ENCODE measurements around the gene MT1B.

MT1B gene

GRCh38 chr16:56610017-56610608, 41.6 kb upstream of the MT1B start:
- Histone ChIP-seq H4K8ac (ENCODE audit: low read depth, low read length) (no peak overlapping the region), H3K4me3 (ENCODE audit: low read length) (no peak overlapping the region), H3K4me2 (ENCODE audit: low read length) (no peak overlapping the region), H3K18ac (ENCODE audit: low read length) (no peak overlapping the region), H3K56ac (ENCODE audit: low read length) (no peak overlapping the region), H3K4me1 (ENCODE audit: control insufficient read depth, low read depth, low read length) (peaks cover 9% of the 10 kb centered on the region), H2BK5ac (ENCODE audit: low read length) (no peak overlapping the region), H2BK120ac (ENCODE audit: low read depth, low read length) (no peak overlapping the region), H3K27me3 (ENCODE audit: insufficient read depth, low read length, poor library complexity) (peaks cover 6% of the 10 kb centered on the region), H3K27ac (ENCODE audit: low read depth, low read length) (no peak overlapping the region), H3K23ac (ENCODE audit: low read length) (no peak overlapping the region), H4K5ac (ENCODE audit: low read length) (no peak overlapping the region), H2AK5ac (ENCODE audit: low read length) (no peak overlapping the region), H2BK15ac (replicated peaks; ENCODE audit: low read depth) (no peak overlapping the region), H3K9ac (ENCODE audit: low read length) (no peak overlapping the region), H3K79me2 (ENCODE audit: control insufficient read depth, insufficient read depth, low read length) (no peaks in the 10 kb centered on the region), H3K4ac (ENCODE audit: low read depth, low read length) (no peak overlapping the region), H3K79me1 (ENCODE audit: low read length) (no peaks in the 10 kb centered on the region), H3K36me3 (ENCODE audit: control insufficient read depth, insufficient read depth, low read length) (no peaks in the 10 kb centered on the region)
- peak; percentile 32 for DNase-seq
- WGBS (ENCODE audit: extremely low coverage, insufficient coverage, low lambda C conversion rate) = no CpG with 5 or more reads among the region's 10 CpGs

GRCh38 chr16:56610609-56611111, 41.0 kb upstream of the MT1B start:
- no CpG with 5 or more reads among the region's 2 CpGs for WGBS (ENCODE audit: extremely low coverage, insufficient coverage, low lambda C conversion rate)
- Histone ChIP-seq H3K4ac (ENCODE audit: low read depth, low read length) (no peak overlapping the region), H3K56ac (ENCODE audit: low read length) (no peak overlapping the region), H3K36me3 (ENCODE audit: control insufficient read depth, insufficient read depth, low read length) (no peaks in the 10 kb centered on the region), H3K9ac (ENCODE audit: low read length) (no peak overlapping the region), H2BK15ac (replicated peaks; ENCODE audit: low read depth) (no peak overlapping the region), H4K8ac (ENCODE audit: low read depth, low read length) (no peak overlapping the region), H2AK5ac (ENCODE audit: low read length) (no peak overlapping the region), H3K27ac (ENCODE audit: low read depth, low read length) (no peak overlapping the region), H3K4me2 (ENCODE audit: low read length) (no peak overlapping the region), H3K4me3 (ENCODE audit: low read length) (no peak overlapping the region), H3K27me3 (ENCODE audit: insufficient read depth, low read length, poor library complexity) (peaks cover 6% of the 10 kb centered on the region), H3K23ac (ENCODE audit: low read length) (no peak overlapping the region), H4K5ac (ENCODE audit: low read length) (no peak overlapping the region), H2BK120ac (ENCODE audit: low read depth, low read length) (no peak overlapping the region), H2BK5ac (ENCODE audit: low read length) (no peak overlapping the region), H3K18ac (ENCODE audit: low read length) (no peak overlapping the region), H3K79me2 (ENCODE audit: control insufficient read depth, insufficient read depth, low read length) (no peaks in the 10 kb centered on the region), H3K4me1 (ENCODE audit: control insufficient read depth, low read depth, low read length) (peaks cover 9% of the 10 kb centered on the region), H3K79me1 (ENCODE audit: low read length) (no peaks in the 10 kb centered on the region)
- DNase-seq = no peak

GRCh38 chr16:56611281-56611833, 40.3 kb upstream of the MT1B start:
- Histone ChIP-seq H3K79me1 (ENCODE audit: low read length) (no peaks in the 10 kb centered on the region), H3K79me2 (ENCODE audit: control insufficient read depth, insufficient read depth, low read length) (no peaks in the 10 kb centered on the region), H3K4ac (ENCODE audit: low read depth, low read length) (no peak overlapping the region), H3K4me1 (ENCODE audit: control insufficient read depth, low read depth, low read length) (peaks cover 9% of the 10 kb centered on the region), H2AK5ac (ENCODE audit: low read length) (no peak overlapping the region), H3K18ac (ENCODE audit: low read length) (no peak overlapping the region), H3K27ac (ENCODE audit: low read depth, low read length) (no peak overlapping the region), H3K4me2 (ENCODE audit: low read length) (no peak overlapping the region), H2BK15ac (replicated peaks; ENCODE audit: low read depth) (no peak overlapping the region), H4K8ac (ENCODE audit: low read depth, low read length) (no peak overlapping the region), H4K5ac (ENCODE audit: low read length) (no peak overlapping the region), H2BK5ac (ENCODE audit: low read length) (no peak overlapping the region), H3K36me3 (ENCODE audit: control insufficient read depth, insufficient read depth, low read length) (no peaks in the 10 kb centered on the region), H3K23ac (ENCODE audit: low read length) (no peak overlapping the region), H3K4me3 (ENCODE audit: low read length) (no peak overlapping the region), H3K56ac (ENCODE audit: low read length) (no peak overlapping the region), H3K9ac (ENCODE audit: low read length) (no peak overlapping the region), H3K27me3 (ENCODE audit: insufficient read depth, low read length, poor library complexity) (peaks cover 9% of the 10 kb centered on the region), H2BK120ac (ENCODE audit: low read depth, low read length) (no peak overlapping the region)
- no peak for DNase-seq
- no CpG with 5 or more reads among the region's 2 CpGs for WGBS (ENCODE audit: extremely low coverage, insufficient coverage, low lambda C conversion rate)

DNA sequence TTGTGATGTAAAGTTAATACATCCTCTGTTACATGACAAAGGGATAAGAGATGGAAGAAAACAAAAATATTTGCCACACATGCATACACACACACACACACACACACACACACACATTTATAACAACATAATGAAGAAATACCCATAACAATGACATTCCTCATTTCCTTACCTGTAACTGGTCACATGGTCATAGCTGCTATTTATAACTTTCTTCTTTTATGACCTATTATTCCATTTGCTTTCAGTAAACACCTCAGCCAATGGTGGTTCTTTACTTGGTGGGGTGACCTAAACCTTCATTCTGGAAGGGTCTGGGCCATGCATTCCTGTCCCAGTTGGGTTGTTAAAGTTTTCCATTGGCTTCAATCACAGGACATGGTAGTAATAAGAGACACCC, 38.0 kb upstream of the MT1B start:
- H4K8ac ChIP-seq (ENCODE audit: low read depth, low read length) = no peak overlapping the region
- no peaks in the 10 kb centered on the region for H3K36me3 ChIP-seq (ENCODE audit: control insufficient read depth, insufficient read depth, low read length)
- no peak overlapping the region for H2BK5ac ChIP-seq (ENCODE audit: low read length)
- H3K4ac ChIP-seq (ENCODE audit: low read depth, low read length) = no peak overlapping the region
- no peak overlapping the region for H4K5ac ChIP-seq (ENCODE audit: low read length)
- H2BK15ac ChIP-seq (replicated peaks; ENCODE audit: low read depth) = no peak overlapping the region
- H3K9ac ChIP-seq (ENCODE audit: low read length) = no peak overlapping the region
- H2BK120ac ChIP-seq (ENCODE audit: low read depth, low read length) = no peak overlapping the region
- DNase-seq = no peak
- H3K4me2 ChIP-seq (ENCODE audit: low read length) = no peak overlapping the region
- no peak overlapping the region for H3K23ac ChIP-seq (ENCODE audit: low read length)
- no peak overlapping the region for H3K4me3 ChIP-seq (ENCODE audit: low read length)
- no peaks in the 10 kb centered on the region for H3K79me1 ChIP-seq (ENCODE audit: low read length)
- H3K56ac ChIP-seq (ENCODE audit: low read length) = no peak overlapping the region
- H2AK5ac ChIP-seq (ENCODE audit: low read length) = no peak overlapping the region
- H3K18ac ChIP-seq (ENCODE audit: low read length) = no peak overlapping the region
- H3K27me3 ChIP-seq (ENCODE audit: insufficient read depth, low read length, poor library complexity) = peaks cover 29% of the 10 kb centered on the region
- no peak overlapping the region for H3K27ac ChIP-seq (ENCODE audit: low read depth, low read length)
- H3K79me2 ChIP-seq (ENCODE audit: control insufficient read depth, insufficient read depth, low read length) = no peaks in the 10 kb centered on the region
- peaks cover 1% of the 10 kb centered on the region for H3K4me1 ChIP-seq (ENCODE audit: control insufficient read depth, low read depth, low read length)

- H3K27ac ChIP-seq (ENCODE audit: low read depth, low read length) = no peak overlapping the region
- peaks cover 1% of the 10 kb centered on the region for H3K4me1 ChIP-seq (ENCODE audit: control insufficient read depth, low read depth, low read length)
- H3K56ac ChIP-seq (ENCODE audit: low read length) = no peak overlapping the region
- DNase-seq = no peak
- no peak overlapping the region for H2BK15ac ChIP-seq (replicated peaks; ENCODE audit: low read depth)
- H3K18ac ChIP-seq (ENCODE audit: low read length) = no peak overlapping the region
- no peak overlapping the region for H3K4ac ChIP-seq (ENCODE audit: low read depth, low read length)
- no peak overlapping the region for H3K4me3 ChIP-seq (ENCODE audit: low read length)
- no peak overlapping the region for H2BK5ac ChIP-seq (ENCODE audit: low read length)
- H4K8ac ChIP-seq (ENCODE audit: low read depth, low read length) = no peak overlapping the region
- H3K27me3 ChIP-seq (ENCODE audit: insufficient read depth, low read length, poor library complexity) = peaks cover 38% of the 10 kb centered on the region
- no peaks in the 10 kb centered on the region for H3K36me3 ChIP-seq (ENCODE audit: control insufficient read depth, insufficient read depth, low read length)
- H3K23ac ChIP-seq (ENCODE audit: low read length) = no peak overlapping the region
- H4K5ac ChIP-seq (ENCODE audit: low read length) = no peak overlapping the region
- no peak overlapping the region for H2BK120ac ChIP-seq (ENCODE audit: low read depth, low read length)
- H3K79me1 ChIP-seq (ENCODE audit: low read length) = no peaks in the 10 kb centered on the region
- H3K4me2 ChIP-seq (ENCODE audit: low read length) = no peak overlapping the region
- H2AK5ac ChIP-seq (ENCODE audit: low read length) = no peak overlapping the region
- H3K79me2 ChIP-seq (ENCODE audit: control insufficient read depth, insufficient read depth, low read length) = no peaks in the 10 kb centered on the region
- no peak overlapping the region for H3K9ac ChIP-seq (ENCODE audit: low read length)
Measured at GRCh38 chr16:56614549-56614991, 37.1 kb upstream of the MT1B start.

GRCh38 chr16:56615353-56615752, 36.3 kb upstream of the MT1B start:
- Histone ChIP-seq H3K36me3 (ENCODE audit: control insufficient read depth, insufficient read depth, low read length) (no peaks in the 10 kb centered on the region), H2BK120ac (ENCODE audit: low read depth, low read length) (no peak overlapping the region), H3K56ac (ENCODE audit: low read length) (no peak overlapping the region), H3K79me1 (ENCODE audit: low read length) (no peaks in the 10 kb centered on the region), H2AK5ac (ENCODE audit: low read length) (no peak overlapping the region), H3K27me3 (ENCODE audit: insufficient read depth, low read length, poor library complexity) (peaks cover 40% of the 10 kb centered on the region), H3K79me2 (ENCODE audit: control insufficient read depth, insufficient read depth, low read length) (no peaks in the 10 kb centered on the region), H4K5ac (ENCODE audit: low read length) (no peak overlapping the region), H3K4me2 (ENCODE audit: low read length) (no peak overlapping the region), H2BK15ac (replicated peaks; ENCODE audit: low read depth) (no peak overlapping the region), H3K4ac (ENCODE audit: low read depth, low read length) (no peak overlapping the region), H3K9ac (ENCODE audit: low read length) (no peak overlapping the region), H3K18ac (ENCODE audit: low read length) (no peak overlapping the region), H3K27ac (ENCODE audit: low read depth, low read length) (no peak overlapping the region), H3K4me1 (ENCODE audit: control insufficient read depth, low read depth, low read length) (no peaks in the 10 kb centered on the region), H4K8ac (ENCODE audit: low read depth, low read length) (no peak overlapping the region), H2BK5ac (ENCODE audit: low read length) (no peak overlapping the region), H3K23ac (ENCODE audit: low read length) (no peak overlapping the region), H3K4me3 (ENCODE audit: low read length) (no peak overlapping the region)
- no peak for DNase-seq
- no CpG with 5 or more reads among the region's 3 CpGs for WGBS (ENCODE audit: extremely low coverage, insufficient coverage, low lambda C conversion rate)

All from mesendoderm (in vitro differentiated cells).